GM12874 (cell line): ENCODE data around the gene GJC1.

ENCODE experiments used
- TF ChIP-seq, protein P1 (sequence below): IDR thresholded peaks from 2 replicates; pipeline ENCODE4 v1.5.1; 2011; ENCODE audit warnings: low read depth, mild to moderate bottlenecking, control low read depth, low read length, moderate library complexity; ENCODE audit not compliant: insufficient read depth

GJC1 gene

DNA sequence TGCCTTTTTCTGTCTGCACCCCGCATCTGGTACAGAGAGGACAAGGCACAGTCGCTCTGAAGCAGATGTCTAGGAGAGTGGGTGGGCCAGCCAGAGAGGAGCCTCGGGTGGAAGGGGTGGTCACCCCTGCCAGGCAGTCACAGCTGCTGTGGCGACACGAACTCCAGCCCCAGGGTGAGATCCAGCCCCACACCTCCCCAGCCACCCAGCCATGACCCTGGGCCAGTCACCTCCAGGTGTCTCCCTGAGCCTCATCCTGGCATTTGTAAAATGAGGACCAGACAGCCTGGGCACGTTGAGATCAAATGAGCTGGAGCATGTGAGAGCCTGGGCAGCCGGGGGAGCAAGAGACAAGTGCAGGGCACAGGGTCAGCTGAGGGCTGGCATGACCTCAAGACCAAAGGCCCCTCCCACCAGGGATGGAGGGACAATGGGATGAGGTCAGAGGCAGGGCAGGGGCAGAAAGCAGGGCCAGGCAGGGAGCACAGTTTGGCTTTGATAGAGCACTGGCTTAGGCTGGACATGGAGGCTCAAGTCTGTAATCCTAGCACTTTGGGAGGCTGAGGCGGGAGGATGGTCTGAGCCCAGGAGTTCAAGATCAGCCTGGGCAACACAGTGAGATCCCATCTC lies 63.6 kb downstream of the GJC1 start:
- TF ChIP-seq, protein P1, sequence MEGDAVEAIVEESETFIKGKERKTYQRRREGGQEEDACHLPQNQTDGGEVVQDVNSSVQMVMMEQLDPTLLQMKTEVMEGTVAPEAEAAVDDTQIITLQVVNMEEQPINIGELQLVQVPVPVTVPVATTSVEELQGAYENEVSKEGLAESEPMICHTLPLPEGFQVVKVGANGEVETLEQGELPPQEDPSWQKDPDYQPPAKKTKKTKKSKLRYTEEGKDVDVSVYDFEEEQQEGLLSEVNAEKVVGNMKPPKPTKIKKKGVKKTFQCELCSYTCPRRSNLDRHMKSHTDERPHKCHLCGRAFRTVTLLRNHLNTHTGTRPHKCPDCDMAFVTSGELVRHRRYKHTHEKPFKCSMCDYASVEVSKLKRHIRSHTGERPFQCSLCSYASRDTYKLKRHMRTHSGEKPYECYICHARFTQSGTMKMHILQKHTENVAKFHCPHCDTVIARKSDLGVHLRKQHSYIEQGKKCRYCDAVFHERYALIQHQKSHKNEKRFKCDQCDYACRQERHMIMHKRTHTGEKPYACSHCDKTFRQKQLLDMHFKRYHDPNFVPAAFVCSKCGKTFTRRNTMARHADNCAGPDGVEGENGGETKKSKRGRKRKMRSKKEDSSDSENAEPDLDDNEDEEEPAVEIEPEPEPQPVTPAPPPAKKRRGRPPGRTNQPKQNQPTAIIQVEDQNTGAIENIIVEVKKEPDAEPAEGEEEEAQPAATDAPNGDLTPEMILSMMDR: no peak

DNA sequence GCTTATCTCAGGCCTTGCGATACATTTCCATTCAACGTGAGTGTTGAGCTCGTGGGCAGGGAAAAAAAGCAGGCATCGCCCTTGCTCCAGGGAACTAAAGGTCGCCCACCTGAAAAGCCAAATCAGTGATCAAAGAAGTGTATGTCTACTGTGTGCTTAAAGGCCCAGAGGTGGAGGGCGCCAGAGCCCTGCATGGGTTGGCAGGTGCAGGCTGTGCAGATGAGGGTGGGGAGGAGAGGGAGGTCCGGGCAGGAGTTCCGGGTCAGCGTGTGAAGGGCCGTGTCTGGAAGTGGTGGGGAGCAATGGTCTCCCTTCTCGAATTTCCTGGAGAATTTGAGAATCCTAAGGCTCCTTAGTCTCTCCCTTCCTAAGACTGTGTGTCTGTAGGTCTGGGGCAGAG lies 64.1 kb downstream of the GJC1 start:
- TF ChIP-seq, protein P1: no peak

DNA sequence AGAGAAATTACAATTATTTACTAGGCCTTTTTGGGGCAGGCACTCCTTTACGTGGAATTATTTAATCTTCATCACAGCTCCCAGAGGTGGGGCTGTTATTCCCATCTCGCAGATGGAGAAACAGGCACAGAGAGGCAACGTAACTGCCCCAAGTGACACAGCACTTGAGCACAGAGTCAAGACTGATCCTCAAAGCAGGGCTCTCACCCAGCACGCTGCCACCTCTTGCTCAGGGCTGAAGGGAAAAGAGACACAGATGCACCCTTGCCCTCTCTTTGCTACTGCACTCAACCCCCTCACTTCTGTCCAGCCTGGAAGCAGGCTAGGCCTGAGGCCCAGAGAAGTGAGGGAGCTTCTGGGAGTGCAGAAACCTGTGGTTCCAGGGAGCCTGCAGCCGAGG lies 66.9 kb downstream of the GJC1 start:
- TF ChIP-seq, protein P1: no peak

DNA sequence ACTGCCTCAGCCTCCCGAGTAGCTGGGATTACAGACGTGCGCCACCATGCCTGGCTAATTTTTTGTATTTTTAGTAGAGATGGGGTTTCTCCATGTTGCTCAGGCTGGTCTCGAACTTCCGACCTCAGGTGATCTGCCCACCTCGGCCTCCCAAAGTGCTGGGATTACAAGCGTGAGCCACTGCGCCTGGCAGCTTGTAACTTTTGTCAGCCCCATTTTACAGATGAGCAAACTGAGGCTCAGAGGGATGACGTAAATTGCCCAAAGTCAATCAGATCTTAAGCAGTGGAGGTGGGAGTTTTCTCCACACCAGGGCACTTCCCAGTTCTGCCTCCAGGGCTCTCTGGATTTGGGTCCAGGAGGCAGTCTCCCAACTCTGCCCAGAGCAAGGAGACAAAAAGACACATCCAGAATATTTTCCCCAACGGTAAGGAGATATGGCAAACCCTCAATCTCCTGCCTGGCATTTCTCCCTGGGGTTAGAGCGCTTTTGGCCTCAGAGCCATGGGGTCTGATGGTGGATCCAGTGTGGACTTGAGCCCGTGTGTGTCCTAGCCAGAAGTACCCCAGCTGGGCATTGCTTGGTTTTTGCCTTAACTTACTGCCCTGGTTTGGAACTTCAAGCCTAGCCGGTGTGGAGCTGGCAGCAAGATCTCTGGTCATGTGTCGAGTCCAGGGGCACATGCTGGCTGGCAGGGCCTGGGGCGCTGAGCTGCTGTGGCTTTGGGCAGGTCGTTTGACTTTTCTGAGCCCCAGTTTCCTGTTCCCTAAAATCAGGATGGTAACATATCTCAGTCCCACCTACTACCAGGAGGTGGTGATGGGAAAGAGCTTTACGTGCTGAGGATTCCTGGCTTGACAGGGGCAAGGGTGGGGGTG lies 67.9 kb downstream of the GJC1 start:
- TF ChIP-seq, protein P1: no peak

DNA sequence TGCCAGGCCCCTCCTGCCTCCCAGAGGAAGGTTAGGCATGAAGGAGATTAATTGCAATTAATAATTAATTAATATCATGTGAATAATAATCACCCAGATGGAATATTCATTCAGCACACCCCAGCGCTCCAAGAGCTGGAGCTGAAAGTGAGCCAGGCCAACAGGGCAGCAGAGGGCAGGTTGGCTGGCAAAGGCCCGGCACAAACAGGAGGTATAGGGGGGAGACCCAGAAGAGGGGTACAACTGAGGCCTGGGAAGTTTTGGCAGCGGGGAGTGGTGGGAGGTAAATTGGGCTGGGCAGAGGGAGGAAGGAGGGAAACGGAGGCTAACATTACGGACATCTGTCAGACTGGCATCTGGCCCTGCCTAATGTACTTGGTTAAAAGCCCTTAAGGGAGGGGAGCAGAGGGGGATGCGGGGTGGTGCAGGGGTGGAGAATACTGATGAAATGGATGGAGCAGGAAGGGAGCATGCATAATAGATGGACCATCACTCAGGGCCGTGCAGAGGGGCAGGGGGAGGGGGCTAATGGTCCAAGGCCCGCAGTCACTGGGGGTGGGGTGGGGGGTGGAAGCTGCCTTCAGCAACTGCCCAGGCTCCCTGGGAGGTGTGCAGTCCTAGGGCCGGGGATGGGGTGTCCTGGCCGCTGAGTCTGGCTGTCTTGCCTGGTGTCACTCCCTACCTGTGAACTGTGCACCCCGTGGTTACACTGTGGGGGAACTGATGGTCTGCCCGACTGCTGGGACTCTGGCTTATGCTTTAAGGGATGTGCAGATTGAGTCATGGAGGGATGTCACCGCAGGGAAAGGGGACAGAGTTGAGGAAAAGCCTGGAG lies 69.4 kb downstream of the GJC1 start:
- TF ChIP-seq, protein P1: no peak

DNA sequence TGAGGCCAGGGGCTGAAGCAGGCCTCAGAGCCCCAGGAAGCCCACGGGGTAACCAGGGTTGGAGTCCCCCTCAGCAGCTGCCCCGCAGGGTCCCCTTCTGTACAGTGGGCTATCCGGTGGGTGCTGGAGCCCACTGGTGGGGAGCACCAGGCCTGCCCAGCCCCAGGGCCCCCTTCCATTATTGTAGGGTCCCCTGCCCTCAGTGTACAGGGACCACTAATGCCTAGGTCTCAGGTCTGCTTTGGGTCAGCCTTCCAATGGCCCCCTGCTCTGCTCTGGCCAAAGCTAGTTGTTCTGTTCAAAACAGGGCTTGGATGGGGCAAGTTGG lies 70.2 kb downstream of the GJC1 start:
- TF ChIP-seq, protein P1: no peak
